Superior temporal gyrus (tissue), 1 donor: ENCODE data around the gene PTTG1.
A peak's percentile ranks its signal among the peaks of the same experiment; 100 is the strongest.

ENCODE experiments used
- DNase-seq: peaks from one replicate; pipeline ENCODE4 v3.0.0-alpha.2; 2016; ENCODE audit errors: extremely low spot score

PTTG1 gene

DNA sequence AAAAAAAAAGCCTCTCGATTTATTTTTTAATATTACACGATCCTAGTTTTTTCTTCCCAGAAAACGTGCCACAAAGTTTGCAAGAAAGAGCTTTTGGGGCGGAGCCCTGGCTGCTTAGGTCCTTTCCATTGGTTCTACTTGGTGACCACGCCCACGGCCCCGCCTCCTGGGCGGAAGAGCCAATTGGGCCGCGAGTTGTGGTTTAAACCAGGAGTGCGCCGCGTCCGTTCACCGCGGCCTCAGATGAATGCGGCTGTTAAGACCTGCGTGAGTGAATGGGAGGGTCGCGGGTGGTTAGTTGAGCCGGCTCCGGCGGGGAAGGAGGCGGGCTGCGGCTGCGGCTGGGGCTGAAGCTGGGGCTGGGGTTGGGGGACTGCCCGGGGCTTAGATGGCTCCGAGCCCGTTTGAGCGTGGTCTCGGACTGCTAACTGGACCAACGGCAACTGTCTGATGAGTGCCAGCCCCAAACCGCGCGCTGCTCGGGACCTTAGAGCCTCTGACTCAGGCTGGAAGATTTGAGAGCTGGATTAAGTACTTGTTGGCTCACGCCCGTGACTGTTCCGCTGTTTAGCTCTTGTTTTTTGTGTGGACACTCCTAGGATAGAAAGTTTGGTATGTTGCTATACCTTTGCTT lies at the start of gene PTTG1:
TSS of gene PTTG1 (plus strand) at position 231 of the 634 bp plus-strand sequence. CDS start 458 bp downstream, outside the sequence.
- DNase-seq: peak; percentile 93

GRCh38 chr5:160375166-160375565 lies 46.5 kb upstream of the PTTG1 start:
- no peak for DNase-seq

DNA sequence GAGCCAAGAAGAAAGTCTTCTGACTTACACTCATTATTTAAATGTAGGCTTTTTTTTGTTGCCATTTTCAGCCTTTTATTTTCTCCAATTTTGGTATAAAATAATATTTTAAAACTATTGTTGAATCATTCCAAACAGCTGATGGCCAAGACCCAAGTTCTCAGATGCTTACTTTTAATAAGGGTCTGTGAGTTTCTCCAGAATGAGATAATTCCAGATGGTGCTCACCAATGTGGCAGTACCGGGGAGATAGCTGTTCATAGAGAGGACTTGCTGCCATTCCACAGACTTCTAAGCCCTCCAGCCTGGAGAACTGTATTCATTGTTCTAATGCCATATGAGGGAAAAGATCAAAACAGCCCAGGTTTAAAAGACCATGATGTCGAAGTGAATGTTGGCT lies 46.0 kb upstream of the PTTG1 start:
- no peak for DNase-seq

DNA sequence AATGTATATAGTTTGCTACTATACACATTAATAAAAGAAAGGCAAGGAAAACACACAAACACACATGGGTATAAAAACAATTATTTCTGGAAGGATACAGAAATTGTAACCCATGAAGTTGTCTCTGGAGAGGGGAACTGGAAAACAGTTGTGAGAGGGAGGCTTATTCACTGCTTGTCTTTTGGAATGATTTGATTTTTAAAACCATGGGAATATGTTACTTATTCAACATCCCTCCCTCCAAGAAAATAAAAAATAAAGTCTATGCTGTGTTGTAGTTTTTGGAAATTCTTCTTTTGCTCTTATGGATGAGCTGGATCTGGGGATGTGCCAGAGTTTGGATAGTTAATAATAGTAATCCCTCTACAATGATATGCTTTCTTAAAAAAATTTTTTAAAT lies 45.2 kb upstream of the PTTG1 start:
- DNase-seq: no peak

DNA sequence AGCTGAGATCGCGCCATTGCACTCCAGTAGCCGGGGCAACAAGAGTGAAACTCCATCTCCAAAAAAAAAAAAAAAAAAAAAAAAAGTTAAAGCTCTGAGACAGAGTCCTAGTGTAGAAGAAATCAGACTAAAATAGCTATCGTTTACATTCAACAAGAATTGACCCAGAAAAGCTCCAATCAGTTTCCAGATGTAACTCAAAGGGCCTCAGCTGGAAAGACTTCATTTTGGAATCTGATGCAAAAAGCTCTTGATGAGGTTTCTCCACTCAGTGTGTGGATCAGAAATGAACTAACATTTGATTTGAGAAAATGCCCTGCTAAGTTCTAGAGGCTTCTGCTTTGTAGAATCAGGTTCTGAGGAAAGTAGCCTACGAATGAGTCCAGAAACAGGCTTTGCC lies 44.0 kb upstream of the PTTG1 start:
- DNase-seq: peak; percentile 17

- no peak for DNase-seq
These were observed 43.3 kb upstream of the PTTG1 start for GRCh38 chr5:160378330-160378729.

- DNase-seq: no peak
These were observed 42.1 kb upstream of the PTTG1 start for GRCh38 chr5:160379511-160379910.

DNA sequence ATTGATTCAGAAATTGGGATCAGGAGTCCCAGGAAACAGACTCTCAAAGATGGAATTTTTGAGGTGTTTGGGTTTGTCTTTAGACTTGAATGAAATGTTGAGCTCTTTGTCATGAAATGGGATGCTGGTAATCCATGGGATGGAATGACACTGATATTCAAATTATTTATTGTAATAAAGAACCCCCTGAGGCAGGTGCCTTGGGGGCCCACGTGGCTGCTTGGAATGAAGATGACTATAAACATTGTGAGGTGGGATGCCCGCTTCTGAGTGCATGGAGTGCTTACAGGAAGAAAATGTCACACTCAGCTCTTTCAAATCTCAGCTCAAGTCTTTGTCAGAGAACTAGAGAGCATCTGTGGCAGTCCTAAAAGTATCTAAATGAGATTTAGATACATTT lies 41.6 kb upstream of the PTTG1 start:
- DNase-seq: no peak

DNA sequence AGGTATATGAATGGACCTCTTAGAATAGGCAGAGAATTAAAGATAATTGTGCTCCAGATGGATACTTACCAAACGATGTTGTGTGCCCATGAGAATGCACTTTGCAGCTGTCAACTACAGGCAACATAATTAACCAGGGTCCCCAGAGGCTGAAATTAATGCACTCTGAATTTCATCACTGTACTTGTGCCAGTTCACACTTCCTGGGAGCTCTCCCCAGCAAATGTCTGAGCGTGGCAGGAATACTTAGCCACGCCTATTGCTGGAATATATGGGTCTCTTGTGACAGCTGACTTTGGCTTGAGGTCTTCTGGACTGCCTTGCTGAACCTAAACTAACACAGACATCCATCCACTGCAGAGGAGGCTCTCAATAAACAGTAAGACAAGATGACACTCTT lies 39.3 kb upstream of the PTTG1 start:
- no peak for DNase-seq

- no peak for DNase-seq
These were observed 37.0 kb upstream of the PTTG1 start for GRCh38 chr5:160384681-160385080.

DNA sequence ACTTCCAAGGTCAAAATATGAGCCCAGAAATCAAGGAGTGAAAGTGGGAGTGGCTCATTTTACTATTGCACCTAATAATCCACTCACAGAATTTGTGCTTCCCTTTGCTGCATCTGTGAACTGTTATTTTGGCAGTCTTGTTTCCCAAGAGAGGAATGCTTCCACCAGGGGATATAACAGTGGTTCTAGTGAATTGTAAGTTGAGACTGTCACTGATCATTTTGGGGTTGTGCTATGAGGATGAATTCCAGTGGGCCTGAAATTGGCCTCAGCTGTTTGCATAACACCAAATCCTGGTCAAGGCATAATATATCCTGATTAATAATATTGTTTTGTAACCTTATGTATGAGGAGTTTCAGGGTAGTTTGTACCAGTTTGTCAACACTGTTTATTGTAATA lies 36.2 kb upstream of the PTTG1 start:
- no peak for DNase-seq

DNA sequence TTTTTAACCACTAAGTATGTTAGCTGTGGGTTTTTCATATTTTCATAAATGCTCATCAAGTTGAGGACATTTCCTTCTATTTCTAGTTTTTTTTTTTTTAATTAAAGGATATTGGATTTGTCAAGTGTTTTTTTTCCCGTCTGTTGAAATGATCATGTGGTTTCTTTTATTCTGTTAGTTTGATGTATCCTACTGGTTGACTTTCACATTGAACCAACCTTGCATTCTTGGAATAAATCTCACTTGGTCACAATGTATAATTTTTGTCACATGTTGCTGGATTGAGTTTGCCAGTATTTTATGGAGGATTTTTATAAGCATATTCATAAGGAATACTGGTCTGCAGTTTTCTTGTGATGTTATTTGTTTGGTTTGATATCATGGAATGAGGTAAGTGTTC lies 34.2 kb upstream of the PTTG1 start:
- DNase-seq: no peak

DNA sequence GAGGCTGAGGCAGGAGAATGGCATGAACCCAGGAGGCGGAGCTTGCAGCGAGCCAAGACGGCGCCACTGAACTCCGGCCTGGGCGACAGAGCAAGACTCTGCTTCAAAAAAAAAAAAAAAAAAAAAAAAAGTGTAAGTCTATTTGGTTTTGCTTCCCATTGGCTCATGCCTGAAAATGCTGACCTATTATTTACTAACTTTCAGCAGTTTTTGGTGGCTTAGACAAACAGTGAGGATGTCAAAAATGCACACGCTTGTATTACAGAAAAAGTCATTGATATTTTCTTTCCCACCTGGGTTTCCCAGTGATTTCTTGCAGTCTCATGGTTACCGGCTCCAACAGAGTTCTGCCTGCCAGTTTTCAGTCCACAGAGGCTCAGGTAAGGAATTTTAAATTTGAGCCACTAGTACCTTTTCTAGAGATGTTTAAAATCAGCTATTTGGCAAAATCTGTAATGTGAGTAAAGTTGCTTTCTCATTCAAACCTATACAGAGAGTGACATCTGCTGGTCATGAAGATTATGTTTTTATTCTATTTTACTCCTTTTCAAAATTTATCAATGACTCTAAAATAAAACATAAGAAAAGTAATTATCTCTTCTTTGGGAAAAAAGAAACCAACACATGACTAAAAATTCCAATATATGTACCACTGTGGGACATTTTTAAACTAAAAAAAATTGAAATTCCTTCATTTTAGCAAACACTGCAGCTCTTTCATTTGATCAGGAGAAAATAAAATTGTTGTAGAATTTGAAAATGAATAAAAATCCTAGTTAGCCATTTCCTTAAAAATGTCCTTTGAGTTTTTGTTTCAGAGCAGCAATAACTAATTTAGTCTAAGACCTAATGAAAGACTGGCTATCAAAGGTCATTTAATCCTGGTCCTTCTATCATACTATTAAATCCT lies 30.6 kb upstream of the PTTG1 start:
- DNase-seq: peak; percentile 69

GRCh38 chr5:160395111-160395510 lies 26.5 kb upstream of the PTTG1 start:
- no peak for DNase-seq

DNA sequence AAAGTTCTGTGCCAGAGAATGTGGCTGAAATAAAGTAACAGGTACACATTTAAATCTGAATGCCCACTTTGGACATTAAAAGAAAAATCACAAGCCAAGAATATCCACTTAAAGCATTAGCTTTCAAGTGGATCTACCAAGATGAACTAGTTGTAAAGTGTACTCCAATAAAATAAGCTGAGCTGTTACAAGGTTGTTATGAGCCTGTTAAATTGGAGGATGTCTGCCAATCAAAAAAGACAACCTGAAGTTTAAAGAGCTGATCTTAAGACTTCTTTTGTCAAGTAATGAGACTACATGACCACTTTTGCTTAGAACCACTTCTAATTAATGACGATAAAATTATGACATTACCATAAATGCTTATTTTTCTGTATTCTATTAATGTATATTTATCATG lies 24.2 kb upstream of the PTTG1 start:
- no peak for DNase-seq

- DNase-seq: no peak
These were observed 22.8 kb upstream of the PTTG1 start for GRCh38 chr5:160398806-160399205.

- DNase-seq: peak; percentile 98
These were observed 22.0 kb upstream of the PTTG1 start, which contains the start of gene FAM200C for GRCh38 chr5:160399402-160400353. Gene FAM200C (minus strand): TSS chr5:160400054. CDS start chr5:160395490, 4,564 bp downstream.

DNA sequence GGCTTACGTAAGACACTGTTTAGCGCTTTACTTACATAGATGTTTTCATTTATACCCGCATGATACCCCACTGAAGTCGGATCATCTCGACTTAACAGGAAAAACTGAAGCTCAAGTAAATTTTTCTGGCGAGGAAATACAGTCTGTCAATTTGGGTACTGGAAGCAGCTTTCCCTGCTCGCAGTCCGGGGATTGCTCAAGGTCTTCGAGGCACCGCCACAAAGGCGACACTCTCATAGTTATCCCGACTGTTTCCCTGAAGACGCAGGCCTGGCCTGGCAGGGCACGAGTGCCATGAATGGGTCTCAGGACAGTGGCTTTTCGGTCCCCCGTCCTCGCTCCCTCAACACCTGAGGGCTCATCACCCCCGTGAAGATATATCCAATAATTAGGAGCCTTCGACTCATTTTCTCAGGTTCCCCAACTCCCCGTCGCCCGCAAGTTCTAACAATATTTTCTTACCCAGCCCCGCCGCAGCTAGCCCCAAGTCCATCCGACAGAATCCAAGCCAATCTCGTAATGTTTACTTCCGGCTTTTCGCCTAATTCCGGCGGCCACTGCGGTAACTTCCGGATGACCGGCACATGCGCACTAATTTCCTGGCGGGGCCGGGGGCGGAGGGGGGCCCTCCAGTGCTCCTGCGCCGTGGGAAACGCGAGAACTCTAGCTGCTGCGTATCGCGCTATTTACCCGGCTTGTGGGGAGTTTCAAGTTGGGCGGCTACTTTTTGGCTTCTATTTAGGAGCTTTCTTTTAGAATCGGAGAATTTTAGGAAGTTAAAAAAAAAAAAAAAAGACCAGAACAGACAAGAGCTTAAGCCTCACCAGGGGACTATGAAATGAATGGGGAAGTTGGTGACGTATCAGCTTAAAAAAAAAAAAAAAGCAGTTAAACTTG lies 2.8 kb upstream of the PTTG1 start, which contains the start of gene SLU7:
TSS of gene SLU7 (minus strand) at position 521 of the 897 bp plus-strand sequence. CDS start 3,787 bp downstream, outside the sequence.
- peak; percentile 92 for DNase-seq

DNA sequence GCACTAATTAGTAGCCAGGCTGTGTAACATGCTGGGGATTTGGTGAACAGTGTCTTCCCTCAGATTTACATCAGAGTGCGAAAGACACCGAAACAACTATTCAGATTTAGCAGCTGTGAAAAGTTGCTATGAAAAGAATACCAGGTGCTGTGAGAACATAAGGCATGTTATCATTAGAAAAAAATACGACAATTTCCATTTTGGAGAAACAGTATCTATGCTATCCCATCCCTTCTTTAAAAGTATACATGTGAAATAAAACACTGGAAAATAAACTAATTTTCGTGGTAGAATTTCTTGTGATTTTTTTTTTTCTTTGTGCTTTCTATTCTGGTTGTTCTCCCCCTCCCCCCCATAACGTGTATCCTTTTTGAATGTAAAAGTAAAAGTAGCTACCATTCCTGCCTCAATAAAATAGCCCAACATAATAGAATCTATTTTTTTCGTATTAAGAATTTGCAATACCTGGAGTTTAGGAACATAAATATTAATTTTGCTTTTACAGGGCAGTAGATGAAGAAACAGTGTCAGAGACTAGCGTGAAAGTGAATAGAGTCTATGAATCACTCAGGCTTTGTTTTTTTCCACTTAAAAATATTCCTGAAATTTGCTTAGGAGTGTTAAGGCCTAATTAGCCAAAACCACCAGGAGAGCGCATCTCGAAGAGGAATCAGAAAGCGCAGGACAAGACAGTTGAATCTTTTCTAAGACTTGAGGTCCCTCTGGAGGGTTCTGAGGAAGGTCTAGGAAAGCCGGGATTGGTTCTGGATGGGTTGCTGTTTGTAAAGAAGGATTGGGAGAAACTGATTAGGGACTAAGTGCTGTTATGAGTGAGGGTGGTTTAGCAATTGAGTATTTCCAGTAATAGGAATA lies 2.0 kb upstream of the PTTG1 start:
- DNase-seq: peak; percentile 26

GRCh38 chr5:160420331-160420610 lies 1.4 kb upstream of the PTTG1 start:
- no peak for DNase-seq
